Gastroesophageal sphincter (tissue), 4 donors: ENCODE data around the gene DPEP1. TPM values are rescaled to one million over a fixed set of nuclear protein-coding genes. Genes with fewer than 3 reads are reported as not detected.
A peak's percentile ranks its signal among the peaks of the same experiment; 100 is the strongest.

Experiments used
- ATAC-seq: fragments of 150-250 bp; one replicate; pipeline ENCODE4 v1.9.1; 2016; ENCODE audit warnings: mild to moderate bottlenecking, moderate library complexity
- H3K27ac ChIP-seq, 4 donors: fragments of 200-600 bp; sonication (generic) in 3 of 4; 1 replicate in 3 of 4; 2 replicates in 1 of 4; pipeline ENCODE4 v1.5.1; 2016 to 2019
- H3K27me3 ChIP-seq: fragments of 200-600 bp; sonication (generic); one replicate; pipeline ENCODE4 v1.5.1; 2019
- H3K36me3 ChIP-seq, 2 donors: fragments of 200-600 bp; sonication (generic); one replicate each; pipeline ENCODE4 v1.5.1; 2019; ENCODE audit warnings: control low read depth in 1 of 2
- H3K4me1 ChIP-seq, 3 donors: fragments of 200-600 bp; sonication (generic); 1 replicate in 2 of 3; 2 replicates in 1 of 3; pipeline ENCODE4 v1.5.1; 2016 to 2019; ENCODE audit warnings: control low read depth in 2 of 3
- H3K4me3 ChIP-seq, 2 donors: fragments of 200-600 bp; sonication (generic); one replicate each; pipeline ENCODE4 v1.5.1; 2019; ENCODE audit warnings: mild to moderate bottlenecking in 1 of 2, moderate library complexity in 1 of 2
- H3K9me3 ChIP-seq, 3 donors: fragments of 200-600 bp; sonication (generic); one replicate each; pipeline ENCODE4 v1.5.1; 2017 to 2019; ENCODE audit warnings: control low read depth in 2 of 3
- EP300 ChIP-seq: sonication (generic); formaldehyde crosslinking; IDR thresholded peaks from one replicate; pipeline ENCODE4 v1.6.1; 2017; ENCODE audit warnings: antibody characterized with exemption, mild to moderate bottlenecking
- POLR2A ChIP-seq, 2 donors: fragments of 450-650 bp; IDR thresholded peaks; one replicate each; pipeline ENCODE4 v1.6.1; 2017; ENCODE audit warnings: antibody characterized with exemption in 2 of 2, mild to moderate bottlenecking in 2 of 2, moderate library complexity in 1 of 2
- POLR2AphosphoS5 ChIP-seq: sonication (generic); formaldehyde crosslinking; IDR thresholded peaks from one replicate; pipeline ENCODE4 v1.6.1; 2017; ENCODE audit warnings: antibody characterized with exemption
- WGBS, 2 donors: methylation state at CpG; one replicate each; pipeline ENCODE4 v1.1.5; 2018; ENCODE audit warnings: low coverage in 1 of 2; 5-methylcytosine and 5-hydroxymethylcytosine counted together
- total RNA-seq, 4 donors: library from RNA; depleted of rRNA; stranded (reverse); fragments of >200 nt; gene quantifications; one replicate each; pipeline ENCODE4 v1.1.0, GENCODE V29; 2016
- TF ChIP-seq, protein P1 (sequence below), 4 experiments: fragments of 200-600 bp in 2 of 4; fragments of 450-650 bp in 2 of 4; sonication (generic) in 1 of 4; IDR thresholded peaks; one replicate each; pipeline ENCODE4 v1.5.1; 2017 to 2019; ENCODE audit warnings: antibody characterized with exemption in 4 of 4, mild to moderate bottlenecking in 2 of 4, moderate library complexity in 2 of 4

The DPEP1 gene
- total RNA-seq, 4 donors from 2014 or later = 0.54 TPM; not detected in 3

DNA sequence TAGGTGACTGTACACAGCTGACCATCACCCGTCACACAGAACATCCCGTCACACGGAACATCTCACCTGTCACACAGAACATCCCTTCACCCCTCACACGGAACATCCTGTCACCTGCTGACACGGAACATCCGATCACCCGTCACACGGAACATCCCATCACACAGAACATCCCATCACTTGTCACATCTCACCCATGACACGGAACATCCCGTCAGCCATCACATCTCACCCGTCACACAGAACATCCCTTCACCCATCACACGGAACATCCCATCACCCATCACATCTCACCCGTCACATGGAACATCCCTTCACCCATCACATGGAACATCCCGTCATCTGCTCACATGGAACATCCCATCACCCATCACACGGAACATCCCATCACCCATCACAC lies 34.1 kb upstream of the DPEP1 start:
- Histone ChIP-seq H3K27ac (no peak overlapping the region), H3K4me1 (peaks cover 0 to 28% (median 14%) of the 10 kb centered on the region in 3 donors), H3K36me3 (no peaks in the 10 kb centered on the region), H3K27me3 (peaks cover 46% of the 10 kb centered on the region), H3K4me3 (no peak overlapping the region), H3K9me3 (no peaks in the 10 kb centered on the region)
- TF ChIP-seq, protein P1, sequence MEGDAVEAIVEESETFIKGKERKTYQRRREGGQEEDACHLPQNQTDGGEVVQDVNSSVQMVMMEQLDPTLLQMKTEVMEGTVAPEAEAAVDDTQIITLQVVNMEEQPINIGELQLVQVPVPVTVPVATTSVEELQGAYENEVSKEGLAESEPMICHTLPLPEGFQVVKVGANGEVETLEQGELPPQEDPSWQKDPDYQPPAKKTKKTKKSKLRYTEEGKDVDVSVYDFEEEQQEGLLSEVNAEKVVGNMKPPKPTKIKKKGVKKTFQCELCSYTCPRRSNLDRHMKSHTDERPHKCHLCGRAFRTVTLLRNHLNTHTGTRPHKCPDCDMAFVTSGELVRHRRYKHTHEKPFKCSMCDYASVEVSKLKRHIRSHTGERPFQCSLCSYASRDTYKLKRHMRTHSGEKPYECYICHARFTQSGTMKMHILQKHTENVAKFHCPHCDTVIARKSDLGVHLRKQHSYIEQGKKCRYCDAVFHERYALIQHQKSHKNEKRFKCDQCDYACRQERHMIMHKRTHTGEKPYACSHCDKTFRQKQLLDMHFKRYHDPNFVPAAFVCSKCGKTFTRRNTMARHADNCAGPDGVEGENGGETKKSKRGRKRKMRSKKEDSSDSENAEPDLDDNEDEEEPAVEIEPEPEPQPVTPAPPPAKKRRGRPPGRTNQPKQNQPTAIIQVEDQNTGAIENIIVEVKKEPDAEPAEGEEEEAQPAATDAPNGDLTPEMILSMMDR (IDR thresholded peaks at IDR 0.05) = no peak
- TF ChIP-seq POLR2AphosphoS5 (no peak), EP300 (no peak), POLR2A (IDR thresholded peaks at IDR 0.05) (no peak)
- no peak for ATAC-seq
- WGBS, 2 donors = 86 to 87% methylated on average over 15 of the region's 15 CpGs

DNA sequence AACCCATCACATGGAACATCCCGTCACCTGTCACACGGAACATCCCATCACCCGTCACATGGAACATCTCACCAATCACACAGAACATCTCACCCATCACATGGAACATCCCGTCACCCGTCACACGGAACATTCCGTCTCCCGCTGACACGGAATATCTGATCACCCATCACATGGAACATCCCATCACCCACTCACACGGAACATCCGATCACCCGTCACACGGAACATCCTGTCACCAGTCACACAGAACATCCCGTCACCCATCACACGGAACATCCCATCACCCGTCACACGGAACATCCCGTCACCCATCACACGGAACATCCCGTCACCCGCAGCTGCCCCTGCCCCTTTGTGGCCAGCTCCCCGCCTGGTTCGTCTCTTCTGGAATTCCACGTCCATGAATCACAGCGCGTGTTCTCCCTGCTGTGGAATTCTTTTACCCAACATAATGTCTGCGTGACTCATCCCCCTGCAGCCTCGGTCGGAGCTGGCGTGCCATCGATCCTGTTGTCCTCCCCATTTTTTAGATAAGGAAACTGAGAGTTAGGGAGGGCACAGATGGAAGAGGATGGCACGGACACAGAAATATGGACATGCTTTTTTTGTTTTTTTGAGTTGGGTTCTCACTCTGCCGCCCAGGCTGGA lies 32.3 kb upstream of the DPEP1 start:
- no peak overlapping the region for H3K4me3 ChIP-seq
- no peaks in the 10 kb centered on the region for H3K36me3 ChIP-seq
- no peak for TF ChIP-seq POLR2AphosphoS5
- TF ChIP-seq, protein P1 (IDR thresholded peaks at IDR 0.05) = no peak
- TF ChIP-seq EP300 = no peak
- TF ChIP-seq POLR2A (IDR thresholded peaks at IDR 0.05) = no peak
- no peak for ATAC-seq
- H3K27ac ChIP-seq = no peak overlapping the region
- WGBS, 2 donors = 77 to 80% methylated on average over 26 to 31 of the region's 33 CpGs
- H3K27me3 ChIP-seq = peaks cover 37% of the 10 kb centered on the region
- no peaks in the 10 kb centered on the region for H3K9me3 ChIP-seq
- peaks cover 0 to 10% (median 0%) of the 10 kb centered on the region in 3 donors for H3K4me1 ChIP-seq

DNA sequence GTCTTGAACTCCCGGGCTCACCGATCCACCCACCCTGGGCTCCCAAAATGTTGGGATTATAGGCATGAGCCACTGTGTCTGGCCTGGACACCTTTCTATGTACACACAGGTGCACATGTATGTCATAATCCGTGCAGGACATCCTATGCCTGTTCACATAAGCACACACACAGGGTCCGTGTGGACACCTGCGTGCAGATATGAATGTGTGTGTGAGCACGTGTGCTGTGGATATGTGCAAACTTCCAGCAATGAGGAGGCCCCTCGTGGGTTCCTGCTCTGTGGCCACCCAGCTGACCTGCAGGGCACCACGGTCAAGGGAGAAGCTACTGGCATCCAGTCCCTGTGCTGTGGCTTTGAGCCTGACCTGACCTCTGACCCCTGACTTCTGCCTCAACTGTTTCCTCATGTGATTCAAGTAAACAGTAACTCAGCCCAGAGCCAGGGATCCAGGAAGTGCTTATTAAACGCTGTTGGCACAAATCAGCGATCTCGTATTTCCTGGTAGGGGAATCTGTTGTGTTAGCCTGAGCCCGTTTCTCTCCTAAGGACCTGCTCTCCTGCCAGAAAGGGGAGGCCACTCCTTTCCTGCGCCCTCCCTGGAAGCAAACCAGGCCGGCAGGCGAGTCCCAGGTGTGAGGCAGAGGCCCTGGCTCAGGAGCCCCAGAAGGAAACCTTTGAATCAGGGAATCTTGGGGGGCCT lies 31.4 kb upstream of the DPEP1 start:
- 66% methylated on average over 5 of the region's 15 CpGs; no CpG with 5 or more reads in 1 of the 2 donors for WGBS, 2 donors
- ATAC-seq = peak; percentile 23
- no peaks in the 10 kb centered on the region for H3K36me3 ChIP-seq
- no peaks in the 10 kb centered on the region for H3K9me3 ChIP-seq
- TF ChIP-seq POLR2A (IDR thresholded peaks at IDR 0.05) = no peak
- no peak for TF ChIP-seq POLR2AphosphoS5
- TF ChIP-seq, protein P1 (IDR thresholded peaks at IDR 0.05) = no peak
- no peak for TF ChIP-seq EP300
- peaks cover 29% of the 10 kb centered on the region for H3K27me3 ChIP-seq
- H3K4me1 ChIP-seq = peaks cover 0 to 6% (median 0%) of the 10 kb centered on the region in 3 donors
- no peak overlapping the region for H3K4me3 ChIP-seq
- H3K27ac ChIP-seq = no peak overlapping the region

DNA sequence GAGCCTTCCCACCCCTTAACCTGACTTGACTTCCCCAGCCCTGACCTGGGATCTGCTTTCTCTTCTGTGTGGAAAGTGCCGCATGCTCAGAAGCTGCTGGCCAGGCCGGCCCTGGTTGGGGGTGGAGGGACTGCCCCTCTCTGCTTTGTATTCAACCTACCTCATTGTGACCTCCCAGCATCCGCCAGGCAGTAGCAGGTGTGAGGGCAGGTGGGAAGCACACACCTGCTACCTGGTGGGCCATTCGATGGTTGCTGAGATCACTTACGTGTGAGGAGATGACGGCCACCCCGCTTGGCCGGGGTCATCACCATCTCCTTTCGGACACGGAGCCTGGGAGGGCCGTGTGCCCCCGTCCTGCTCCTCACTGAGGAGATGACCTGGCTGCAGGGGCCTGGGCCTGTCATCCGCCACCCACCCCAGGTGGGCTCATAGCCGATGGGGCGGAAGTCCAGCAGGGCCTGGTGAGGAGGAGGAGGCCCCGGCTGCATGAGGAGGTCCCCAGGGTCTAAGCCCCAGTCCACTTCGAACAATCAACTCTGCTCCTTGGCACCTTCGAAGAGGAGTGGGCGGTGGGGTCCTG lies 30.7 kb upstream of the DPEP1 start:
- peaks cover 22% of the 10 kb centered on the region for H3K27me3 ChIP-seq
- no peak overlapping the region for H3K27ac ChIP-seq
- H3K4me1 ChIP-seq = peaks cover 0 to 6% (median 0%) of the 10 kb centered on the region in 3 donors
- no peaks in the 10 kb centered on the region for H3K36me3 ChIP-seq
- ATAC-seq = no peak
- H3K9me3 ChIP-seq = no peaks in the 10 kb centered on the region
- no peak overlapping the region for H3K4me3 ChIP-seq
- 85% methylated on average over 4 of the region's 19 CpGs; no CpG with 5 or more reads in 1 of the 2 donors for WGBS, 2 donors
- TF ChIP-seq EP300 (no peak), POLR2A (IDR thresholded peaks at IDR 0.05) (no peak), POLR2AphosphoS5 (no peak)
- TF ChIP-seq, protein P1 (IDR thresholded peaks at IDR 0.05) = no peak
